OCI-LY7 (cell line): Measurements from ENCODE around the gene KRTAP10-10. TPM values are rescaled to one million over a fixed set of nuclear protein-coding genes. Genes with fewer than 3 reads are reported as not detected.
"Not testable (repeated sequence)": the region's sequence is repeated elsewhere in the genome, so short reads cannot be mapped to it uniquely, and the experiment has no call there.

Experiments
- BruUV-seq: library from RNA; stranded (reverse); fragments of 400-500 nt; replicated peaks from 2 replicates; lab custom pipeline; 2021; lab: Mats Ljungman, UMichigan
- CTCF ChIA-PET: fragments of 300-600 bp; sonication (Branson Sonifier 250); formaldehyde crosslinking; loops from one replicate; lab custom pipeline; 2022; ENCODE audit warnings: antibody characterized with exemption; ENCODE audit not compliant: unreplicated experiment; lab: Charles Lee
- POLR2A ChIA-PET: fragments of 300-600 bp; sonication (Branson Sonifier 250); formaldehyde crosslinking; loops from one replicate; lab custom pipeline; 2022; ENCODE audit warnings: antibody characterized with exemption; lab: Charles Lee
- DNase-seq: peaks from one replicate; pipeline ENCODE4 v3.0.0-alpha.2; 2015; ENCODE audit warnings: low spot score
- H2AFZ ChIP-seq: fragments of 200-600 bp; sonication (generic), shearing (Covaris generic); 2 replicates; pipeline ENCODE4 v1.6.1; 2014; ENCODE audit warnings: mild to moderate bottlenecking, antibody characterized with exemption, low read length, moderate library complexity
- H3K27ac ChIP-seq: fragments of 200-600 bp; sonication (generic); 2 replicates; pipeline ENCODE4 v1.5.1; 2014; ENCODE audit warnings: mixed run types, low read depth, mild to moderate bottlenecking, moderate library complexity, low read length, inconsistent platforms; ENCODE audit not compliant: poor library complexity, severe bottlenecking
- H3K36me3 ChIP-seq: fragments of 200-600 bp; sonication (generic); 2 replicates; pipeline ENCODE4 v1.6.1; 2014; ENCODE audit warnings: mild to moderate bottlenecking, antibody characterized with exemption, low read length, moderate library complexity, mixed read lengths; ENCODE audit not compliant: insufficient read depth
- H3K4me1 ChIP-seq: fragments of 200-600 bp; sonication (generic); 2 replicates; pipeline ENCODE4 v1.5.1; 2014; ENCODE audit warnings: mild to moderate bottlenecking, low read length; ENCODE audit not compliant: insufficient read depth, poor library complexity, severe bottlenecking
- H3K4me2 ChIP-seq: fragments of 200-600 bp; sonication (generic); 2 replicates; pipeline ENCODE4 v1.6.1; 2014; ENCODE audit warnings: mild to moderate bottlenecking, low read length
- H3K4me3 ChIP-seq: fragments of 200-600 bp; sonication (generic); 2 replicates; pipeline ENCODE4 v1.5.1; 2014; ENCODE audit warnings: mild to moderate bottlenecking, low read depth, low read length; ENCODE audit not compliant: poor library complexity, severe bottlenecking
- H3K79me2 ChIP-seq: fragments of 200-600 bp; sonication (generic); 2 replicates; pipeline ENCODE4 v1.6.1; 2016; ENCODE audit warnings: low read depth, mild to moderate bottlenecking, low read length, moderate library complexity, mixed read lengths; ENCODE audit not compliant: insufficient read depth
- H3K9me2 ChIP-seq: fragments of 200-600 bp; sonication (generic); 2 replicates; pipeline ENCODE4 v1.6.1; 2016; ENCODE audit warnings: mild to moderate bottlenecking, low read length, mixed read lengths; ENCODE audit not compliant: insufficient read depth
- H3K9me3 ChIP-seq: fragments of 200-600 bp; sonication (generic); 2 replicates; pipeline ENCODE4 v1.6.1; 2014; ENCODE audit warnings: mild to moderate bottlenecking, mixed run types, low read length, mixed read lengths
- H4K20me1 ChIP-seq: fragments of 200-600 bp; sonication (generic); 2 replicates; pipeline ENCODE4 v1.6.1; 2014; ENCODE audit warnings: mild to moderate bottlenecking, antibody characterized with exemption, low read length, moderate library complexity, mixed read lengths; ENCODE audit not compliant: insufficient read depth
- EZH2phosphoT487 ChIP-seq: fragments of 200-600 bp; sonication (generic); IDR thresholded peaks from 2 replicates; pipeline ENCODE4 v1.6.1; 2018; ENCODE audit warnings: low read depth, borderline replicate concordance, mild to moderate bottlenecking, mixed run types, antibody characterized with exemption, low read length, moderate library complexity, mixed read lengths
- intact Hi-C: fragments of 100-400 bp; cut with micrococcal nuclease; formaldehyde crosslinking; loops from one replicate; pipeline ENCODE4 v1.10.0; 2022; ENCODE audit not compliant: unreplicated experiment
- total RNA-seq, 2 experiments: library from RNA; depleted of rRNA in 1 of 2; stranded (reverse); fragments of >200 nt in 1 of 2; shearing (Covaris generic) in 1 of 2; gene quantifications; 2 replicates each; pipeline ENCODE4 v1.2.3, GENCODE V29; 2014 to 2022
- TF ChIP-seq, protein P1 (sequence below): fragments of 200-600 bp; sonication (generic); conservative IDR thresholded peaks from 2 replicates; pipeline ENCODE4 v1.5.1; 2014; ENCODE audit warnings: mild to moderate bottlenecking, antibody characterized with exemption, low read length, moderate library complexity, mixed read lengths

KRTAP10-10 gene
- total RNA-seq, 2 experiments from 2014 or later = not detected

DNA sequence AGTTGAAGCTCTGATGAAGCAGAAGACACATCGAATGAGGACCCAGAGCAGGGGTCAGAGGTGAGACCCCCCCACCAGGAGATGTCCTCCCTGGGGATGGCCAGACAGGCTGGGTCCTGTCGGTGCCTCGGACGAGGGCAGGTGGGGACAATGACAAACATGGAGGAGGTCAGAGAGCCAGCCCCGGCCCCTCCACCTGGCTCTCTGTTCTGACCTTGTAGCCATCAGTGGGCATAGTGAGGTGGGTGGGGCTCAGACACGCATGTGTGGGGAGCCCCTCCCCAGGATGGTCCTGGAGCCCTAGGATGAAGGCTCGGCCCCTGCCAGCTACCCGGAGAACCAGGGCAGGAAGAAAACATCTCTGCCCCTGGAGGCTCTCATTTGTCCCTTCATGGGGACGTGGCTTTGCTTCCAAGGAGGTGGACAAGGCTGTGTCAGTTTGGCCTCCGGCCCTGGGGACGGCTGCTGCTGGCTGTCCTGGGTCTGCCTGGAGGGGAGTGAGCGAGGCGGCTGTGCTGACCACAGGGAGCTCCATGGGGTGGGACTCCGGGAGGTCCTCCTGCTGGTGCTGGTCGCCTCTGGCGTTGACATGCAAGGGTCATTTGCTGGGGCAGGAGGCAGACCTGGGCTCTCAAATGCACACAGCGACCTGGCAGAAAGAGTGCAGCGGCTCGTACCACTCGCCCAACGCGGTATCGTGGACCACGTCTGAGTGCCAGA, 47.4 kb upstream of the KRTAP10-10 start:
- no peak for TF ChIP-seq EZH2phosphoT487
- TF ChIP-seq, protein P1, sequence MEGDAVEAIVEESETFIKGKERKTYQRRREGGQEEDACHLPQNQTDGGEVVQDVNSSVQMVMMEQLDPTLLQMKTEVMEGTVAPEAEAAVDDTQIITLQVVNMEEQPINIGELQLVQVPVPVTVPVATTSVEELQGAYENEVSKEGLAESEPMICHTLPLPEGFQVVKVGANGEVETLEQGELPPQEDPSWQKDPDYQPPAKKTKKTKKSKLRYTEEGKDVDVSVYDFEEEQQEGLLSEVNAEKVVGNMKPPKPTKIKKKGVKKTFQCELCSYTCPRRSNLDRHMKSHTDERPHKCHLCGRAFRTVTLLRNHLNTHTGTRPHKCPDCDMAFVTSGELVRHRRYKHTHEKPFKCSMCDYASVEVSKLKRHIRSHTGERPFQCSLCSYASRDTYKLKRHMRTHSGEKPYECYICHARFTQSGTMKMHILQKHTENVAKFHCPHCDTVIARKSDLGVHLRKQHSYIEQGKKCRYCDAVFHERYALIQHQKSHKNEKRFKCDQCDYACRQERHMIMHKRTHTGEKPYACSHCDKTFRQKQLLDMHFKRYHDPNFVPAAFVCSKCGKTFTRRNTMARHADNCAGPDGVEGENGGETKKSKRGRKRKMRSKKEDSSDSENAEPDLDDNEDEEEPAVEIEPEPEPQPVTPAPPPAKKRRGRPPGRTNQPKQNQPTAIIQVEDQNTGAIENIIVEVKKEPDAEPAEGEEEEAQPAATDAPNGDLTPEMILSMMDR = no peak
- no TSS peak for BruUV-seq
- CTCF ChIA-PET = no interaction called here
- Histone ChIP-seq H3K4me3 (no peak overlapping the region), H3K9me2 (no peaks in the 10 kb centered on the region), H3K79me2 (no peaks in the 10 kb centered on the region), H3K4me1 (no peaks in the 10 kb centered on the region), H3K27ac (no peak overlapping the region), H3K9me3 (no peaks in the 10 kb centered on the region), H4K20me1 (no peaks in the 10 kb centered on the region), H3K4me2 (no peak overlapping the region), H2AFZ (no peak overlapping the region), H3K36me3 (no peaks in the 10 kb centered on the region)
- DNase-seq = no peak
- intact Hi-C loops = no loop called here
- POLR2A ChIA-PET = no interaction called here

DNA sequence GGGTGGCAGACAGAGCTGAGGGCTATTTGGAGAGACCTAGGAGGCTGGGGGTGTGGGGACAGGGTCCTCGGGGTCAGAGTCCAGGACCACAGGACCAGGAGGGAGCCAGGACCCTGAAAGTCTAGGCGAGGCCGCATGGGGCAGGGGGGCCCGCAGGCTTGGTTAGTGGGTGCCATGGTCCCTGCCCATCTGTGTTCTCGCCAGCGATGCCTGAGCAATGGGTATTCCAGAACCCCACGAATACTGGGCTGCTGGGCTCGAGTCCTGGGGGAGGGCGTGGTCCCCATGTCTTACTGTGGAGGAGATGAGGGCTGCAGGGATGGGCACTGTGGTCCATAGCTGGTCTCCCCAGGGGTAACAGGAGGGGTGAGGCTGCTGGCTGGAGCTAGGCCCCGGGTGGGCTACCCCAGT, 46.8 kb upstream of the KRTAP10-10 start:
- CTCF ChIA-PET = no interaction called here
- BruUV-seq = no TSS peak
- no peaks in the 10 kb centered on the region for H4K20me1 ChIP-seq
- H2AFZ ChIP-seq = no peak overlapping the region
- POLR2A ChIA-PET = no interaction called here
- H3K27ac ChIP-seq = no peak overlapping the region
- no peaks in the 10 kb centered on the region for H3K9me3 ChIP-seq
- no peaks in the 10 kb centered on the region for H3K4me1 ChIP-seq
- TF ChIP-seq, protein P1 = no peak
- no peak for TF ChIP-seq EZH2phosphoT487
- no peak overlapping the region for H3K4me3 ChIP-seq
- no peaks in the 10 kb centered on the region for H3K36me3 ChIP-seq
- no peaks in the 10 kb centered on the region for H3K9me2 ChIP-seq
- H3K4me2 ChIP-seq = no peak overlapping the region
- H3K79me2 ChIP-seq = no peaks in the 10 kb centered on the region
- intact Hi-C loops = no loop called here
- no peak for DNase-seq

DNA sequence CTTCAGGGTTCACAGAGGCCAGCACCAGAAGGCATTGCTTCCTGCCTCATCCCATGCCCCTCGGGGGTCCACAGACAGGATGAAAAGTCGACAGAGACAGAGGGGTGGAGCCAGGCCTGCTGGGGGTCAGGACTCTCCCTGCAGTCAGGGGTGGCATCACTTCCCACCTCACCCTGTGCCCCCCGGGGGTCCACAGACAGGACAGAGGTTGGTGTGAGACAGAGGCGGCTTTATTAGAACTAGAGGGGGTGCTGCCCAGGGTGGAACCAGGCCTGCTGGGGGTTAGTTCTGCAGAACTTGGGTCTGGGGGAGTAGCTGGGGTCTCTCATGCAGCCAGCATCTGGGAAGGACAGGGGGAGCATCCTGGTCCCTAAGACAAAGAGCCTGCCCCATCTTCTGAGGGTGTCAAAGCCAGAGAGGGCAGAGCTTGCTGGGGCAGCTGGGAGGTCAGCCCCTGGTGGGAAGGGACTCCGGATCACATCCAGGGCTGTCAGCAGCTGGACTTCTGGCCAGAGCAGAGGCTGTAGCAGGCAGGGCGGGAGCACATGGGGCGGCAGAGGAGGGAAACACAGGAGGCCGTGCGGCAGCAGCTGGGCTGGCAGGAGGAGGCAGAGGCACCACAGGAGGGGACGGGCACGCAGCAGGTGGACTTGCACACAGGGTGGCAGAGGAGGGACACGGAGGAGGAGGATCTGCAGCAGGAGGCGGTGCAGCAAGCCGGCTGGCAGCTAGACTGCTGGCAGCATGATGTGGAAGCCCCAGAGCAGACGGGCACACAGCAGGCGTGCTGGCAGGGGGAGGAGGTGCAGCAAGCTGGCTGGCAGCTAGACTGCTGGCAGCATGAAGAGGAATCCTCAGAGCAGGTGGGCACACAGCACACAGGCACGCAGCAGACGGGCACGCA, 46.0 kb upstream of the KRTAP10-10 start:
- H3K79me2 ChIP-seq, H3K4me2 ChIP-seq, H3K36me3 ChIP-seq, H3K4me3 ChIP-seq, CTCF ChIA-PET, H3K4me1 ChIP-seq, H2AFZ ChIP-seq, H3K9me3 ChIP-seq, intact Hi-C loops, H4K20me1 ChIP-seq, BruUV-seq, H3K9me2 ChIP-seq, DNase-seq, H3K27ac ChIP-seq: not testable (repeated sequence)
- POLR2A ChIA-PET = interaction anchor here (0.7 kb wide), 1 partner anchor 421 kb away, joined by 4 read pairs; no protein-coding TSS in a partner anchor

DNA sequence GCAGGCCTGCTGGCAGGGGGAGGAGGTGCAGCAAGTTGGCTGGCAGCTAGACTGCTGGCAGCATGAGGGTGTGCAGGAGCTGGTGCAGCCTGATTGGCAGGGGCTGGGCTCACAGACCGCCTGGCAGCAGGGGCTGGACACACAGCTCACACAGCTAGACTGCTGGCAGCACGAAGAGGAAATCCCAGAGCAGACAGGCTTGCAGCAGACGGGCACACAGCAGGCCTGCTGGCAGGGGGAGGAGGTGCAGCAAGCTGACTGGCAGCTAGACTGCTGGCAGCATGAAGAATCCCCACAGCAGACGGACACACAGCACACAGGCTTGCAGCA, 45.4 kb upstream of the KRTAP10-10 start:
- DNase-seq, H3K79me2 ChIP-seq, H2AFZ ChIP-seq, H3K4me3 ChIP-seq, H3K36me3 ChIP-seq, CTCF ChIA-PET, H3K9me3 ChIP-seq, intact Hi-C loops, H3K4me1 ChIP-seq, H3K9me2 ChIP-seq, H3K27ac ChIP-seq, BruUV-seq, H3K4me2 ChIP-seq, H4K20me1 ChIP-seq: not testable (repeated sequence)
- POLR2A ChIA-PET = interaction anchor here (0.7 kb wide), 1 partner anchor 420 kb away, joined by 4 read pairs; no protein-coding TSS in a partner anchor
